ENCODE measurements around the gene TFCP2. TPM values are rescaled to one million over a fixed set of nuclear protein-coding genes. Genes with fewer than 3 reads are reported as not detected.

The TFCP2 gene
- total and polyA plus RNA-seq, 2 of the 13 experiments (the other 11 are each of a cell fraction or from before 2014, with no cell fraction given) = 7.6 to 10.0 TPM

- peak; percentile 52 for TF ChIP-seq TFDP2 (CRISPR knock-in tag; IDR thresholded peaks at IDR 0.05)
- TF ChIP-seq UBTF (CRISPR knock-in tag; IDR thresholded peaks at IDR 0.05) = peak; percentile 83
- TF ChIP-seq PHF20 (CRISPR knock-in tag; IDR thresholded peaks at IDR 0.05) = peak; percentile 89
- TF ChIP-seq ZSCAN25 (CRISPR knock-in tag; IDR thresholded peaks at IDR 0.05) = peak; percentile 62; the same call in 1 of the 2 replicates
- TF ChIP-seq HIVEP1 (CRISPR knock-in tag; IDR thresholded peaks at IDR 0.05) = peak; percentile 58; the same call in 1 of the 2 replicates
- no peak for TF ChIP-seq MNT (IDR thresholded peaks at IDR 0.05)
- TF ChIP-seq PRDM4 (CRISPR knock-in tag; IDR thresholded peaks at IDR 0.05; ENCODE audit: borderline replicate concordance) = no peak
- peak; percentile 95 for TF ChIP-seq SAP130 (CRISPR knock-in tag; IDR thresholded peaks at IDR 0.05; ENCODE audit: low read depth)
- peak; percentile 74; the same call in 1 of the 2 replicates for TF ChIP-seq ZNF563 (CRISPR knock-in tag; IDR thresholded peaks at IDR 0.05)
- peak; percentile 53 for TF ChIP-seq TFDP1 (CRISPR knock-in tag; IDR thresholded peaks at IDR 0.05; ENCODE audit: borderline replicate concordance)
- TF ChIP-seq RBM39 (IDR thresholded peaks at IDR 0.05; ENCODE audit: low read depth, low read length, poor library complexity, severe bottlenecking) = peak; percentile 78
- TF ChIP-seq CREM (IDR thresholded peaks at IDR 0.05) = peak; percentile 74
- no peak for TF ChIP-seq CREM (CRISPR knock-in tag; IDR thresholded peaks at IDR 0.05)
- TF ChIP-seq ZNF547 (CRISPR knock-in tag; IDR thresholded peaks at IDR 0.05) = peak; percentile 69
- no peak for TF ChIP-seq ZNF280D (CRISPR knock-in tag; IDR thresholded peaks at IDR 0.05)
- peak; percentile 13 for TF ChIP-seq TEAD3 (CRISPR knock-in tag; optimal IDR thresholded peaks at IDR 0.05; ENCODE audit: borderline replicate concordance)
Observed at GRCh38 chr12:51047655-51048540, 125.0 kb downstream of the TFCP2 start, which contains the start of gene LETMD1 (continued).

Data from HepG2 (cell line).